NCI-H748 treated with DMSO at 0.1 percent for 48 hours (cell line): ENCODE measurements around the gene QRICH2.
"Not testable (repeated sequence)": the region's sequence is repeated elsewhere in the genome, so short reads cannot be mapped to it uniquely, and the experiment has no call there.

Experiments used
- DNase-seq: peaks from one replicate; lab custom pipeline; 2025; lab: John Stamatoyannopoulos, UW

The QRICH2 gene

DNA sequence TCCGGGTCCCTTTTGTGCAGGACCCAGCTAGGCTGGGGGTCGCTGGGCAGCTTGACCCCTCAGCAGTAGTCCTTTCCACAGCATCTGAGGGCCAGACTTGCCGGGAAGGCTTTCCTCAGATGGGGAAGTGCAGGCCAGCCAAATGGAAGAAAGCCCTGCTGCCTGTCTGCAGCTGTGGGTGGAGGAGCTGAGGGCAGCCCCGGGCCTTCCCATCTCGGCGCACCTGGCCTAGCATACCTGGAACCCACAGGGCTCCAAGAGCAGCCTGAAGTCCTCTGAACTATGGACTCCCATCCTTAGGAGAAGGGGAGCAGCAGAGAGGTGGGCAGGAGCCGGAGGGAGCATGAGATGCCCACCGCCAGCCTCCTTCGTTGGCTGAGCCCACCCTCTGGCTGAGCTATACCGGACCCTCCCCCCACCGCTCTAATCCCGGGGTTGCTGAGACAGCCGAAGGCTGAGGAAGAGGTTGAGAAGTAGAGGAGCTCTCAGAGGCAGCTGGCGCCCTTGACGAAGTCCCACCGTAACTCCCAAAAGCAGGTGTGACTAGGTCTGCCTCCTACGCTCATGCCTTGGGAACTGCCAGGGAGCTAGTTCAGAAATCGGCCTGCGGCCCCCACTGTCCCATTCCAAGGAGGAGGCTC lies 29.7 kb downstream of the QRICH2 start:
- no peak for DNase-seq

DNA sequence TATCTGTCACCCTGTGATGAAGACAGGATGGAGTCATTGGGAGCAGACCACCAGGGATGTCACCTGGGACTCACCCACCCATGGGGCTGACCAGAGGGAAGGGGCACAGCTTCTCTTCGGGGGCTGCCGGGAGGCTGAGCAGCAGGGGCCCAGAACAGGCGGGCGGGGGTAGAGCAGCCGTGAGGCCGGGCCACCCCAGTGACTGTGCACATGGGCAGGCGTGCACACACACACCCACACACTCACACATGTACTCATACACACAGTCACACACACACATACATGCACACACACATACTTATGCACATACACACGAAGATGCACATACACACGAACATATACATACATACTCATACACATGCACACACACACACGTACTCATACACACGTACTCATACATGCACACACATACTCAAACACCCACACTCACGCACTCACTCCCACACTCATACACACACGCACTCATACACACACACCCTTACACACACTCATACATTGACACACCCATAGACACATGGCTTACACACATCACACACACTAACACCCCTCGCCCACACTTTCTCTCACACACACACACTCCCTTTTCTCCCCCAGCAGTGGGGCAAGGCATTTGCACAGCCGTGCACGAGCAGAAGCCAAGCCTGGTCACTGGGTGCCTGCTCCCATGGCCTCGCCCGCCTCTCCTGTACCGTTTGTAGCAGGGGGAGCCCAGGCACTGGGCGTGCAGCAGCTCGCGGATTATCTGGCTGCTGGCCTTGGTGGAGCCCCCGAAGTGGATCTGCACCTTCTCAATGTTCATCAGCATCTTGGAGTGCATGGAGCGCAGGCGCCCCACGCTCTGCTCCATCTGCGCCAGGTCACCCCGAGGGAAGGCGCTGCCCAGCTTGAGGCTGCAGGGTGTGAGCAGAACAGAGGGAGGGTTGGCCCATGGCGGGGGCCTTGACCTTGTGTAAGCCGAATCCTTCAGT lies 30.5 kb downstream of the QRICH2 start:
- no peak for DNase-seq

DNA sequence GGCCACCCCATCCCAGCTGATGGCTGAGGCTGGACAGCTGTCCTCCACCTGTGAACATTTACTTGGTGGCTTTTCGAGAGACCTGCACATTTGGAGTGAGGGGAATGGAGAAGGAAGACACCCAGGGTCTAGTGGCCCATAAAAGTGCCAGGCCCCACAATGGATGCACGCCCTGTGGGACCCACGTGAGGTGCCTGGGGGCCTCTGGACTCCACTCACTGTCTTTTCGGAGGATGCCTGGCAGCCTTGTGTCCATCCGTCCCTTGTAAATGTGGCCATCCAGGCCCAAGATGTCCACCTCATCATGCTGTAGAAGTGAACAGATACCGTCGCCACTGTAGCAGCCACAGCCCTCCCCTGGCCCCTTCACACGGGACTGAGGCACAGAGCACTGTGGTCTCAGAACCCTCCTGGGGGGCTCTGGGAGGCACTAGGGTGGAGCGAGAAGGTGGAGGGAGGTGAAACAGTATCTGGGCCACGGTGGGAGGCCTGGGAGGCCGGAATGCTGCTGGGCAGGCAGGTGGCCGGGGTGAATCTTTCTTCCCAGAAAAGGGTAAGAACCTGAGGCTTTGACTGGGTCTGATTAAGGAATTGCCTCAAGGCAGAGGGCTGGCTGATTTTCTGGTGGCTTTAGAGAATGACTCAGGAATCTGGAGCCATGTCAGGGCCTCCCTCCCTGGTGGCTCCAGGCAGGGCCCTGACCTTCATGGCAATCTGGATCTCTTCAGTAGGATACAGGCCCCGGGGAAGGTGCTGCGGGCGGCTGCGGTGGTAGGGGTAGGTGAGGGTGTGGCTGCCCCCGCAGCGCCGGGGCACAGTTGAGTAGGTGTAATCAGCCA lies 31.4 kb downstream of the QRICH2 start:
- DNase-seq = no peak

DNA sequence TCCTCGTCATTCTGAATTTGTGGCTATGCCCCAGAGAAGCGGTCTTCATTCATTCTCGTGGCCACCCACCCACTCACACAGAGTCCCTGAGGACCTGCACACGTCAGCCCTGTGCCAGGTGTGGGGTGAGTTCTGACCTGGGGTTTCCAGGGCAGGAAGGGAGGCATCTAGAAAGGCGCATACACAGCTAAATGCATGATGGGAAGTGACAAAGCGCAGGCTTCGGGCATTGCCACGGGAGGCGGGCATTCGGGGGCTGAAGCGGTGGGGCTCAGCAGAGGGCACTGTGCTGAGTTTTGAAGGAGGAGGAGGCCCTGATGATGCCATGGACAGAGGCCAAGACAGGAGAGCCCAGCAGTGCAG lies 32.0 kb downstream of the QRICH2 start:
- no peak for DNase-seq

DNA sequence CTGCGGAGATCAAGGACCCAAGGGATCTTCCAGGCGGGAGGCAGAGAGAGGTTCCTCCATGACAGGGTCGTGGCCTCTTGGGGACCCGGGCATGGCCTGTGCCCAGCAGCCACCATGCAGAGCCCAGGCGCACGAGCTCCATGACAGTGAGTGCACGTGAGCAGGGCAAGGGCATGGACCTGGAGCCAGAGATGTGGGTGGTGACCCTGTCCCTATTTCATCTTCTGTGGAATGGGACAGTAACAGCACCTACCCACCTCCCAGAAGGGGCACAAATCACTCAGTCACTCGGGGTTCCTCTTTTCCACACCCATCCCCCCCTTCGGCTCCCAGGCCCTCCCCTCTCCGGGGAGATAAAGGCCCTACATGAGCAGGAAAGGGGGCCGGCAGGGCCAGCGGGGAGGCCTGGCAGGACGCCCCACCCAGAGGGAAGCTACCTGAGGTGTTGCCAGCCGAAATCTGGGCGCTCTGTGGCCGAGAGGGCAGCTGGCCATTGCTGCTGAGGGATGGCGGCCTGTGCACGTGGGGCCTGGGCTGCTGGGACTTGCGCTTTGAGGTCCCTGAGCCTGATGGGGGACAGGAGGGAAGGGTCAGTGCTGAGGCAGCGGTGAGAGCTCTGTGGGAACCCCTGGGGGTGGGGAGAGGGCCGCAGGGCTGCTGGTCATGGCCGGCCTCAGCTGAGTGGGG lies 32.6 kb downstream of the QRICH2 start:
- DNase-seq = no peak

DNA sequence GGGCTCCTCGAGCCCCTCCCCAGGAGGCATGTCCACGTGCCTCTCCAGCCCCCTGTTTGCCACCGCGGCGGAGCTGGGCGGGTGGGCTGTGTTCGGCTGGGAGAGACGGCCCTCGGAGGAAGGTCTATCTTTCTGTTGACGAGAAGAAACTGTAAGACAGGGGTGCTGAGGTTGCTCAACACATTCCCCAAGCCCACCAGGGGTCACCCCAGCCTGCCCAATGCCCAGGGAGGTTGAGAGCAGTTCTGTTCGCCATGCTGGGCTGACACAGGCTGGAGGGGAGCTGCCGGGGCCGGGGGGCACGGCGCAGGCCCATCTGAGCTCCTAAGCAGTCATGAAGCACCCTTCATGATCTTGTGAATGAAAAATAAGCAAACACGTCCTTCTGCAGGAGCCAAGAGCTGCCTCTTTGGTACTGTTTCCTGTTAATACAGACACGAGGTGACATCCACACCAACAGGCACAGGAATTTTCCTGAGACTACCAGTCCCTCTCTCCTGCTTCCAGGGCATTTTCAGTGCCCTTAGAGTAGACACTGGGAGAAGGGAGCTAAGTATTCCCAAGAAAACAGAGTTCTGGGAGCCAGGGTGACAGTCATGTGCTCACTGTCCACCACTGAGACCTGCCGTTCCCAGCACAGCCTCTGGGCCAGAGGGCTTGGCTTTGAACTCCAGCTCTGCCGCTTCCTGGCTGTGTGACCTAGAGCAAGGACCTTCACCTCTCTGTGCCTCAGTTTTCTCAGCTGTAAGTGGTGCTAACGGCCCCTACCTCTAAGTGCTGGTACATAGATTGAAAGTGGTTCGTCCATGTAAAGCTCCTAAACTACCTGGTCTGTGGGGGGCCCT lies 33.7 kb downstream of the QRICH2 start:
- DNase-seq = no peak

DNA sequence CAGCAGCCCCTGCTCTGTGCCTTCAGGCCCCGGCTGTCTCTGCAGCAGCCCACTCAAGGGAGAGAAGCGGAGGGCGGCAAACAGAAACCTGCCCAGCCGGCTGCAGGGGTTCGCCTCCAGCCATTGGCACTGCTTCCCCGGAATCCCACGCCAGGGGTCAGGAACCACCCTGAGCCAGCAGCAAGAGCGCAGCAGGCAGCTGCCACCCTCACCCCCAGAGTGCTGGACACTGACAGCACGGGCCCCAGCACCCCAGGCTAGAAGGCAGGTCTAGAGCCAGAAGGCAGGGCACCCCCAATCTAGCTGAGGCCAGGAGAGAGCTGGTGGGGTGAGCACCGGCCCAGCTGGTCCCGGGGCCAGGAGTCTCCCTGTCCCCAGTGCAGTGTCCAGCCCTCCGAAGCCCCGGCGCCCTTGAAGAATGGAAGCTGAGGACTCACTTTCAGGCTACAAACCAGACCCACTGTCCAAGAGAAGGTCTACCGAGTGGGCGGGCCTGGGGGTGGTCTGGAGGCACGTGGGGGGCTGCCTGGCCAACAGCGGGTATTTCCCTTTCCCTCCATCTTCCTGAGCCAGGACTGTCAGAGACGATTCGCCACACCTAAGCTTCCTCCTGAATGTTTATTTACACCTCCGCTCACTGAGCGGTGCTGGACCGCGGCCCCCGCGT lies 34.5 kb downstream of the QRICH2 start:
- DNase-seq = no peak

DNA sequence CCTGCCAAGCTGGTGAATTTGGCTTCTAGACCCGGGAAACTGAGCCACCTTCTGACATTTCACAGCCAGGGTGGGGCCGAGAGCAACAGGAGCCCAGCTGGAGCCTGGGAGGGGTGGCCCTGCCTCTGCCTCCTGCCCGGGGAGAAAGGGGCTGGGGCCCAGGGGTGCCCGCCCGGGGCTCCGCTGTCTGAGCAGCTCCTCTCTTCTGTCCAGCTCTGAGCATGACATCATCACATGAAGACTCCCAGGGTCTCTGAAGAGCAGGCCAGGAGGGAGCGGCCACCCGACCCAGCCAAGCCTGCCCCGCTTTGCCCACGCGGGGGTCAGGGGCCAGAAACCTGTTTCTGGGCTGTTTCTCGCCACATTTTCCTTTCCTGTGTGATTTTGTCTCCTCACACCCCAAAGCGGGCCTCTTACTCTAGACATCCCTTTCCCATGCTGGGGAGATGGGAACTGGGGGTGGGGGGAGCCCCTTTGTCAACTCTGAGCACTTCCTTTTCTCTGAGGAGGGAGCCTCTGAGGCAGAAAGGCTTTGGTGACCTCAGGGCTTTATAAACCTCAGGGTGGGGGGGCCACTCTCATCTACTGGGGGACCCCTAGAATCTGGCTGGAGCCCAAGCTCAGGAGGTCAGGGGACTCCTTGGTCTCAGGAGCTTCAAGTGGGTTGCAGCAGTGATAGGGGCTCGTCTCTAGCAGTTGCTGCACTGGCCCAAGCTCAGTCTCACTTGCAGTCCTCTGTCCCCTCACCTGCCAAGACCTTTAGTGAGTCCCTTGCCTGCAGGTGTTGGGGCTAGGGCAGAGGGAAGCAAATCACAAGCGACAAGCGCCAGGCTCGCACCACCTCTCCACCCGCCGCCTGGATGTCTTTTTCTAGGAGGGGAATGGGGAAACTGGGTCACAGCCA lies 35.3 kb downstream of the QRICH2 start:
- no peak for DNase-seq

DNA sequence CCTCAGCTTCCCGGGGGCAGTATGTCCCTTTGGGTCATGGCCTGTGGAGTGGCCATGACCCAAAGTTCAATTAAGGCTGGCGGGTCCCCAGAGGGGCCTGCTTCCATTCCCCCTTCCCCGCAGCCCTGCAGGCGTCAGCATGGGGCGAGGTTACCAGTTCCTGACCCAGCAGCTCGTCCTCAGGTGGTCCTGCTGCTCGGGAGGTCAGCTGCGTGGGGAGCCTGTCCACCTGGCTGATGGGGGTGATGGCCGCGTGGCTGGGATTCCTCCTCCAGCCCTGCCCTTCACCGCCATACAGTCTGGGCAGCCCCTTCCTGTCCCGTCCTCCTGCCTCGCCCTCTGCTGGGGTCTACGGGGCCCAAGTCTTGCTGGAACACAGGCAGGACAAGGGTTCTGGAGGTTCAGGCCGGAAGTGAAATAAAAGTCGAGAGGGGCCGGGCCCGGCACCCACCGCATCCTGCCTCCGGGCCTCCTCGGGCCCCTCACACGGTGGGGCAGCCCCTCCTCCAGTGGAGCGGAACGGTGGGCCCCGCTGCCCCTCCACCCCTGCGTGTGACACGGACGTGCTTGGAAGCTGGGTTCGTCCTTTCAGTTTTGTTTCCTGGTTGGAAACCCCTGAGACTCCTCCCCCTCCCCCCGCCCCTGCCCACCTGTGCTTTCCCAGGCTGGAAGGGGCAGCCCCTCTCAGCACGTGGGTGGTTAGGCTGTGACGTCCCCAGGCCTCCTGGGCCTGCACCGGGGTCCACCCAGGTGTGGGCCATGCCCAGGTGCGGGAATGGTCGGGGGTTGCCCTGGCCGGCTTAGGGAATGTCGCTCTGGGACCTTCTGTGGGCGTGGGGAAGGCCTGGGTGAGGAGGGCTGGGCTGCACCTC lies 36.2 kb downstream of the QRICH2 start:
- no peak for DNase-seq

DNA sequence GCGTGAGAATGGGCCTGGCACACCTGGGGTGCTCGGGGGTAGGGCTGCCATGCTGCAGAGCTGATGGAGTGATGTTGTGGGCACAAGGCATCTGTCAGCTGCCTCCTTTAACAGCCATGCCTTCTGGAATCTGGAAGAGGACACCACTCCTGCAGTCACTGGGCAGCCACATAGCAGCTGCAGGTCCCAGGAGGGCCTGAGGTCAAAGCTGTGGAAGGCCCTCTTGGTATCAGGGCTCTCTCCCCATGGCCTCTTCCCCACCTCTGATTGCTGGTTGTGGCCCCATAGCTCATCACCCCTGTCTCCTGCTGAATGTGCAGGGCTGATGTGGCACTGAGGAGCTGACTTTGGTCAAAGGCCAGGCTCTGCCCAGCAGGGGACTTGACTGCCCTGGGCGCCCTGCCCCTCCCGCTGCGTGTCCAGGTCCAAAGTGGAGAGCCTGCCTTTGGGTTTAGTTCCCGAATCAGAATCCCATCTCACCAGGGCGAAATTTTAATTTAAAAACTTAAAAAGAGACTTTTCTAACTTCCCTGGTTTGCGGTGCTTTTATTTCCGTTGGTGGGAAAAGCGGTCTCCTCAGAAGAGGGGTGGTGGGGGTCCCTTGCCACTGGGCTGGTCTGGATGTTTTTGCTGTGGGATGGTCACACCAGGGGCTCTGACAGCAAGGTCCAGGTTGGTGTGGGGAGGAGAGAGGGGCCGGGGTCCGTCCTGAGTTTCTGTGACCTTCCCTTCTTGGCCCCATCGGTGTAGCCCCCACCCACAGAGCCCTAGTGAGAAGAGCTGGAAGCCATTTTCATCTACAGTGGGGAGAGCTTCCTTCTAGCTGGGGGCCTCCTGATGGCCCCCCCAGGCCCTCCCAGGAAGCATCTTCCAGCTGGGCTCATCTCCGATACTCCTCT lies 37.1 kb downstream of the QRICH2 start:
- no peak for DNase-seq

DNA sequence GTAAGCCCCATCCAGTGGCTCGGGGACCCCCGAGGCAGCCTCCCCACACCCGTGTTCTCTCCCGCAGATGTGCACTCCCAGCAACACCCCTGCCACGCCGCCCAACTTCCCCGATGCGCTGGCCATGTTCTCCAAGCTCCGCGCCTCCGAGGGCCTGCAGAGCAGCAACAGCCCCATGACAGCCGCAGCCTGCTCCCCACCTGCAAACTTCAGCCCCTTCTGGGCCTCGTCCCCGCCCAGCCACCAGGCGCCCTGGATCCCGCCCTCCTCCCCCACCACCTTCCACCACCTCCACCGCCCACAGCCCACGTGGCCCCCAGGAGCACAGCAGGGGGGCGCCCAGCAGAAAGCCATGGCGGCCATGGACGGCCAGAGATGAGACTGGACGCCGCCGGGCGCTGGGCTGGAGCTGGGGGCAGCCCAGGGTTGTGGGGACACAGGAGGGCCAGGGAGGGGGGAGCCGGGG lies 37.9 kb downstream of the QRICH2 start:
- DNase-seq = no peak

DNA sequence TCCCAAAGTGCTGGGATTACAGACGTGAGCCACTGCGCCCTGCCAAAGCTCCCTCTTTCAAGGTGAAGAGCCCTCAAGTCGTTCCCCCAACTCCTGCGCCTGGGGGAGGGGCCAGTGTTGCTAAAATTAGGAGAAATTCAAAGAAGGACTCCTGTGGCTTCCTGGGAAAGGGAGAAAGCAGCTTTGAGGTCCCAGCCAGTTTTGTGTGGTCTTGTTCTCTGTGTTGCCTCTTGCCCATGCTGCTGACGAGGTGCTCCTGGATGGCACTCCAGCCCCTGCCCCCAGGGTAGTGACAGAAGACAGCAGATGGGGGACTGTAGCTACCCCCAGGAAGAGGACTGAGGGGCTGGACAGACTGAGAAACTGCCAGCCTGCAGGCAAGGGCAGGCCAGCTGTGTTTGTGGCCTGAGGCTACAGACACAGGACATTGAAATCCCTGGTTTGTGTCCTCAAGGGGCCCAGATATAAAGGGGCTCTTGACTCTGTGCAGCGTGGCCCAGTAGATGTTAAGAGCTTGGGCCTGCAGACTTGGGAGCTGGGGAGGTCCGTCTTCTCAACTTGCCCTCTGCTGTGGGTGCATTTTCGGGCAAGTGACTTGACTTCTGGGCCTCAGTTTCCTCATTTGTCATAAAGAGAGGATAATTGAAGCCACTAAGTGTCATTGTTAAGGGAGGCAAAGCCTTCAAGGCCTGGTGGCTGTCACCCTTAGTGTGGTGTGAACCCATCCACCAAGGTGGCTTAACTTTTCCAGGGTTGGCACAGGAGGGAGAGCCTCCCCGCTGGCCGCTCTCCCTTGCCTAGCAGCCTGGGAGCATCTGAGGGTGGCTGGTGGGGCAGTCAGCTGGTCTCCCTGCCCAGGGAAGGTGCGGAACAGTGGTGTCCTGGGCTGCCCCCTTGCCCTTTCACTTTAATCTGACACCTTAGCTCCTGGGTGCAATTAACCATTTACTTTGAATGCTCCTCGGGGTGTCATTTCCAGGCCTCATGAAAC lies 38.8 kb downstream of the QRICH2 start:
- no peak for DNase-seq

DNA sequence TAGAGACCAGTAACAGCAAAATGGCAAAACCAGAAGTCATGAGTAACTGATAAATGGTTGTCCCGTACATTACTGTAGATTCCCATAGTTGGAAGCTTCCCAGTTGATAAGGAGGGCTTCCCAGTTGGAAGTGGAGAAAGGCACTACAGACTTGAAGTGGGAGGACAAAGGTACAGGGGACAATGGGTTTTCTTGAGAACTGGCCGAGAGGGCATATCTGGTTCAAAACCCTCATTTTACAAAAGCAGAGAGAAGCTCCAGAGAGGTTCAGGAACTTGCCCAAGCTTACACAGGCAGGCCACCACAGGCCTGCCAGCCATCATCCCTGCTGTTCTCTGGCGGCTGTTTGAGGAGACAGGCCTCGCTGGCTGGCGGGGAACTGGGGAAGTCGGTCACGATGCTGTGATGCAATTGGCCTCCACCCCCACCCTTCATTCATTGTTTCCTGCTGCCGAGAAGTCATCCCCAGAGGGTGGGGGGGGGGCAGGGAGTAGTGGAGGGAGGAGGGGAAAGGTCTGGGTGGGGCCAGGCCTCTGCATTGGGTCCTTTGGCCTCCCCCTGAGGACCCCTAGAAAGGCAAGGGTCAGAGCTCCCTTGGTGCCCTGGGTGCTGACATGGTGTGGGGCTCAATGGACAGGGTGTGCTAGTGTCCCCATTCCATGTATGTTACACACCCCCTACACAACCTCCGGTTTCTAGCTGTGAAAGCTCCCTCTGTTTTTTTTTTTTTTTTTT lies 39.9 kb downstream of the QRICH2 start:
- DNase-seq = no peak

DNA sequence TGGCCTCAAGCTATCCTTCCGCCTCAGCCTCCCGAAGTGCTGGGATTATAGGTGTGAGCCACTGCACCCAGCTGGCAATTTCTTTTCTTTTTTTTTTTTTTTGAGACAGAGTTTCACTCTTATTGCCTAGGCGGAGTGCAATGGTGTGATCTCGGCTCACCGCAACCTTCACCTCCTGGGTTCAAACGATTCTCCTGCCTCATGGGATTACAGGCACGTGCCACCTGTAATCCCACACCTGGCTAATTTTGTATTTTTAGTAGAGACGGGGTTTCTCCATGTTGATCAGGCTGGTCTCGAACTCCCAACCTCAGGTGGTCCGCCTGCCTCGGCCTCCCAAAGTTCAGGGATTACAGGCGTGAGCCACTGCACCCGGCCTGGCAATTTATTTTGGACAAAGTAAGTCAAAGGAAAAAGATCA lies 40.5 kb downstream of the QRICH2 start:
- not testable (repeated sequence) for DNase-seq

DNA sequence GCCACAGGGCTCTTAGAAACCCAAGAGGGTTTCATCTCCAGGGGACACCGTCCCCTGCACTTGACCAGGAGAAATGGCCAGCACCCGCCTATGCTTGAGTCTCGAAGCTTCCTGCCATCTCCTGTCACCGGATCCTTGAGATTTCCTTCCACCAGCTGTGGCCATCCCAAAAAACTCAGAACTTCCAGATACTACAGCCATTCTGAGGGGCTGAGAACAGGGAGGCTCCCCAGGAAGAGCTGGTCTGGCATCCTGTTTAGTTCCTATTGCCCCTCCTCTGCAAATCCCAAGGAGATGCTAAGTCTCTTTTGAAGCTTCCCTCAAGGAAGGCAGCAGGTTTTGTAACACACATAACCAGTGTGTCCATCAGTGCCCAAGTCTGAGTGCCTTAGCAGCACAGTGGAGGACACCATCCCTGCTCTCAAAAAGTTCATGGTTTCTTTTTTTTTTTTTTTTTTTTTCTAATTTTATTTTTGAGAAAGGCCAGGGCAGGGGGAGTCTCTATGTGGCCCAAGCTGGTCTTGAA lies 41.0 kb downstream of the QRICH2 start:
- DNase-seq = no peak
